Body of pancreas (tissue), 4 donors: Measurements from ENCODE around the gene TRERF1.

Source experiments
- POLR2A ChIP-seq, 3 donors: fragments of 450-650 bp; IDR thresholded peaks; one replicate each; pipeline ENCODE4 v1.6.1; 2016; ENCODE audit warnings: antibody characterized with exemption in 3 of 3, mild to moderate bottlenecking in 2 of 3
- TF ChIP-seq, protein P1 (sequence below), 7 experiments: fragments of 450-650 bp in 4 of 7; fragments of 200-600 bp in 3 of 7; sonication (generic) in 3 of 7; IDR thresholded peaks; one replicate each; pipeline ENCODE4 v1.5.1; 2016 to 2019; ENCODE audit warnings: antibody characterized with exemption in 7 of 7

DNA sequence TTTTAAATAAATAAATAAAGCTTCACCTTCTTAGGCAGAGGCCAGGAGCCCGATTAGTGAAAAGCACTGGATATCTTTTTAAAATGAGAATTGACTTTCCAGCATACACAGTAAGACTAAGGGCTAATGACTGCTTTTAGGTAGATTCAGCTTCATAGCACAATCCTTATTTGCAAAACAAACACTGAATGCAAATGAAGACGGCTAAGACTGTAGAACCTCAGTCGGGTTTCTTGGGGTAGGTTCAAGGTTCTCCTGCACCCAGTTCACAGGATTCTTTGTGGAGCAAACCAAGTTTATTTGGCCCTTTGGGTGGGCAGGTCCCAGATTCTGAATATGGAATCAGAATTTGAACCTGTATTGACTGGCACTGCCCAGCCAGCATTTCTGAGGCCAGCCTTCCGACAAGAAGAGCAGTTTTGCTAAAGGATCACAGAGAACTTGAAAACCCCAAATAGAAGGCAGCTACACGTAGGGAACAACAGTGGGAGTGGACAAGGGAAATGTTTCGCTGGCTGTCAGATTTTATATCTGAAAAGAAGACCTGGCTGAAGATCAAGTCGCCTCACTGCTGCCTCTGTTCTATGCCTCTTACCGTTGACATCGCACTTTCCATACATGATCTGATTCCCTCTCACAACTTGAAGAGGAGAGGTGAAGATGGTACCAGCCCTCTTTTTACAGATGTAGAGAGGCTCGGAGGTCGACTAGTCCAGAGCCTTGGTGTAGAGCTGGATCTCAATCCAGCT lies 8.2 kb downstream of the TRERF1 start:
- TF ChIP-seq, protein P1, sequence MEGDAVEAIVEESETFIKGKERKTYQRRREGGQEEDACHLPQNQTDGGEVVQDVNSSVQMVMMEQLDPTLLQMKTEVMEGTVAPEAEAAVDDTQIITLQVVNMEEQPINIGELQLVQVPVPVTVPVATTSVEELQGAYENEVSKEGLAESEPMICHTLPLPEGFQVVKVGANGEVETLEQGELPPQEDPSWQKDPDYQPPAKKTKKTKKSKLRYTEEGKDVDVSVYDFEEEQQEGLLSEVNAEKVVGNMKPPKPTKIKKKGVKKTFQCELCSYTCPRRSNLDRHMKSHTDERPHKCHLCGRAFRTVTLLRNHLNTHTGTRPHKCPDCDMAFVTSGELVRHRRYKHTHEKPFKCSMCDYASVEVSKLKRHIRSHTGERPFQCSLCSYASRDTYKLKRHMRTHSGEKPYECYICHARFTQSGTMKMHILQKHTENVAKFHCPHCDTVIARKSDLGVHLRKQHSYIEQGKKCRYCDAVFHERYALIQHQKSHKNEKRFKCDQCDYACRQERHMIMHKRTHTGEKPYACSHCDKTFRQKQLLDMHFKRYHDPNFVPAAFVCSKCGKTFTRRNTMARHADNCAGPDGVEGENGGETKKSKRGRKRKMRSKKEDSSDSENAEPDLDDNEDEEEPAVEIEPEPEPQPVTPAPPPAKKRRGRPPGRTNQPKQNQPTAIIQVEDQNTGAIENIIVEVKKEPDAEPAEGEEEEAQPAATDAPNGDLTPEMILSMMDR (IDR thresholded peaks at IDR 0.05): no peak
- TF ChIP-seq POLR2A (IDR thresholded peaks at IDR 0.05): no peak
